NCI-H128 (cell line): ENCODE data around the gene ERCC8.

ENCODE experiments used
- DNase-seq: peaks from one replicate; lab custom pipeline; 2025; ENCODE audit not compliant: unreplicated experiment; lab: John Stamatoyannopoulos, UW

Gene ERCC8

GRCh38 chr5:60842871-60843385, 101.9 kb downstream of the ERCC8 start:
- DNase-seq = no peak

DNA sequence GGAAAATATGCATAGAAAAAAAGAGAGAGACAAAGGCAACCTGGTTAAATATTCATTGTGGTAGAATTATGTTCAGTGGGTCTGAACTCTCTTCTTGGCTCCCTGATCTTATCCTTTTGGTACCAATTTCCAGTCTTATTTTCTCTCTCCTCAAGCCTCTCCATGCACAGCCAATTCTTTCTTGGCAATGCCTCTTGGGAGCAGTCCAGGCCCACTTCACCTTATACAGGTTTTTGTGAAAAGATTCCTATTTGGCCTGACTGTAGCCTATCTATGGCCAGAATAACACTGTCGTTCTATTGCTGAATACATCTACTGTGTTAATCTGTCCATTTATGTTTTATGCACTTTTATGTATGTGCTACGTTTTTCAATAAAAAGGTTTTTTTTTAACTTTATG, 103.5 kb downstream of the ERCC8 start:
- no peak for DNase-seq

DNA sequence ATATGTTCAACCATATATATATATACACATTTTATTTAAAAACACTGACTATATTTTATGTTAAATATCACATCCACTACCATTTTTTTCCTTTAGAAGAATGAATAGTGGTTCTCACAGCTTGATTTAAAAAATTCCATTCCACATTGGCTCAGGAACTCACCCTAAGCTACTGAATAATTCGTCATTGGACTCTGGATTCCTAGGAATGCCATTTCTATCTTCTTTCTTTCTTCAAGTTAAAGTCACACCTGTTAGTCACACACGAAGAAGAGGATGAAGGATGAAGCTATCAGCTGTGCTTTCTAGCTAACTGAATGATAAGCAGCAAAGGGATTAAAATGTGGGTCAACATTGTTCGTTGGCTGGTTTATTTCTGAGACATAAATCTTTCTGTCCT, 108.7 kb downstream of the ERCC8 start:
- DNase-seq = no peak

DNA sequence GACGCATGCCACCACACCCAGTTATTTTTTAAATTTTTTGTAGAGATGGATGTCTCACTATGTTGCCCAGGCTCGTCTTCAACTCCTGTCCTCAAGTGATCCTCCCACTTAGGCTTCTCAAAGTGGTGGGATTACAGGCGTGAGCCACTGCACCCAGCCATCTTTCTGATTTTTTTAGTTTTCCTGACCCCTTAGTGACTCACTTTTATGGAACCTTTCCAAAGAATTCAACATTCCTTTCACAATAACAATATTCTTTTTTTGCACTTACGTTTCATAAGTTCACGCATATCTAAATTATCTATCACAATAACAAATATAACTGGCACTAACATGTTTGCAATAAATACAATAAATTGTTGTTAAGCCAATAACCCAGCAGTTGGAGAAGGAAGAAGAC, 109.3 kb downstream of the ERCC8 start:
- DNase-seq = no peak

DNA sequence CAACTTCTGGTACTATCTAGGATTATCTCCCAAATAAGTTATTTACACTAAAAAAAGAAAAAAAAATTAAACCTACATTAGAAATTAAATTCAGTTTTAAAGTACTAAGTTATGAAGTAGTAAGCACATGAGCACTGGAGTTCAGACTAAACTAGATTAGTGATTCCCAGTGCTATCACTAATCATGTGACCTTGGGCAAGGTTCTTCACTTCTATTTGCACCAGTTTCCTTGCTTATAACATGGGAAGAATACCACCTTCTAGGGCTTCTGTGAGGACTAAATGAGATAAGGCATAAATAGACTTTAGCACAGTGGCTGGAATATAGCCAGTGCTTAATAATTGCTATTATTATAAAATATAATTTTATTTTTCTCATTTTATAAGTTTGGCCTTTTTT, 111.3 kb downstream of the ERCC8 start:
- DNase-seq = no peak

DNA sequence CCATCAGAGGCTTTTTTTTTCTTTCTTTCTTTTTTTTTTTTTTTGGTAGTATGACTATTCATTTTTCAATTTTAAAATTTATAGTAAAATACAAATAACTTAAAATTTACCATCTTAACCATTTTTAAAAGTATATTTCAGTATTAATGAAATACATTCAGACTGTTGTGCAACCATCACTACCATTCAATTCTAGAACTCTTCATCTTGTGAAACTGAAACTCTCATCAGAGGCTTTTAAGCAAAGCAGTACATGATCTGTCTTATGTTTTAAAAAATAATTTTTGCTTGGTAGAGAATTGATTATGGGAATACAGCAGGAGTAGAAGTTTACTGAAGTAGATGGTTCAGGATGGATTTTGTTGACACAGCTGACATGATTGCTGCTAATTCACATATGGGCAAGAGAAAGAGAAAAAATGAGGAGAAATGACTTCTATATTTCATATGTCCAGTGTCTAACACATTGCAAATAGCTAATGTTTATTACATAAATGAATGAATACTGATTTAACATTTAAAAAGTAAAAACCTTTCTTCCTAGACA, 114.2 kb downstream of the ERCC8 start:
- DNase-seq = no peak

GRCh38 chr5:60829490-60830266, 115.2 kb downstream of the ERCC8 start:
- DNase-seq = no peak

DNA sequence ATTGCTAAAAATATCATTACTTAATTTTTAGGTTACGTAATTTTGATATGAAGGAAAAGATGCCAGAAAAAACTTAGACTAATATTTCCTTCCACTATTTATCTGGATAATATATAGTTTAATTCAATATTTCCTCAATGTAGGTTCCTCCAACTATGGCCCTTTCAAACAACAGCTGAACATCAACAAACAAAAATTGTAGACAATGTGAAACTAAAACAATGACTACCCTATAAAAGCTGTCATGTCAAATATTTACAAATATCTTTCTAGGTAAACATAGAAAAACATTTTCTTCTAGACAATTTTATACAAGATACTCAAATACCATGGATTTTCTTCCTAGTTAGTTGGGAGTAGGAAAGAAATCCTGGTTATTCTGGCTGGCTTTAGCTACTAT, 117.7 kb downstream of the ERCC8 start:
- no peak for DNase-seq

DNA sequence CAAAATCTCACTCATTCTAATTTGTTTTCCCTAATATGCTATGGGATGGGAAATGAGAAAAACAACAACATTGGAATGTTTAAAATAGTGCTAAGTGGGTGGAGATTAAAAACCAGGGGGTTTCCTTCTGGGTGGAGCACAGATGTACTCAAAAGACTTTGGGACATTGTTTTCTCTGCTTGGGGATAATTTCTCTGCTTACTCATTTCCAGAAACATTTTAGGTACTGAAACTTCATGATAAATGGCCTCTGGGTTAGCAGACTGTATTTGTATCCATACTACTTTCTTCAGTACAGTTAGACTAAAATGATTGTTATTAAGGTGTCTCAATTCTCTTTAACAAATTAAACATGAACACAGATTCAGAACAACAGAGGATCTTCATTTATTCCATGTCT, 118.2 kb downstream of the ERCC8 start:
- DNase-seq = no peak
